Lower lobe of right lung (tissue), 2 donors: ENCODE data around the gene MAOB. TPM values are rescaled to one million over a fixed set of nuclear protein-coding genes. Genes with fewer than 3 reads are reported as not detected.

Experiments
- ATAC-seq, 2 donors: fragments of 200-7000 bp; cut with Tn5 transposase; one replicate each; pipeline ENCODE4 v1.9.1; 2020 to 2022; ENCODE audit warnings: mild to moderate bottlenecking in 2 of 2, moderate library complexity in 2 of 2
- DNase-seq: peaks from one replicate; pipeline ENCODE4 v3.0.0-alpha.2; 2020
- H3K27ac ChIP-seq: fragments of 200-600 bp; one replicate; pipeline ENCODE4 v1.8.0; 2022
- H3K27me3 ChIP-seq: fragments of 200-600 bp; one replicate; pipeline ENCODE4 v1.8.0; 2022; ENCODE audit warnings: low read depth
- H3K36me3 ChIP-seq: fragments of 200-600 bp; one replicate; pipeline ENCODE4 v1.8.0; 2022; ENCODE audit warnings: mild to moderate bottlenecking
- H3K4me1 ChIP-seq: fragments of 200-600 bp; one replicate; pipeline ENCODE4 v1.8.0; 2022
- H3K4me3 ChIP-seq: fragments of 200-600 bp; one replicate; pipeline ENCODE4 v1.8.0; 2022; ENCODE audit warnings: mild to moderate bottlenecking
- H3K9me3 ChIP-seq: fragments of 200-600 bp; one replicate; pipeline ENCODE4 v1.8.0; 2022
- intact Hi-C: fragments of 100-400 bp; cut with DNase I; formaldehyde crosslinking; loops from one replicate; pipeline ENCODE4 v1.11.0; 2022
- total RNA-seq: library from RNA; stranded (reverse); fragmentation: NEBNext Ultra II Directional; extraction: Animal tissue kit (Norgen Biotek cat#: 25700); gene quantifications from one replicate; pipeline ENCODE4 v1.2.1, GENCODE V29; 2021
- TF ChIP-seq, protein P1 (sequence below): fragments of 200-600 bp; IDR thresholded peaks from one replicate; pipeline ENCODE4 v1.8.0; 2022; ENCODE audit warnings: antibody characterized with exemption, mild to moderate bottlenecking
- donor health status: DM: no; HTN: yes; CAD: no; lungs with severe emphysema.

Gene MAOB
- total RNA-seq, 1 donor from 2014 or later = 23.4 TPM

DNA sequence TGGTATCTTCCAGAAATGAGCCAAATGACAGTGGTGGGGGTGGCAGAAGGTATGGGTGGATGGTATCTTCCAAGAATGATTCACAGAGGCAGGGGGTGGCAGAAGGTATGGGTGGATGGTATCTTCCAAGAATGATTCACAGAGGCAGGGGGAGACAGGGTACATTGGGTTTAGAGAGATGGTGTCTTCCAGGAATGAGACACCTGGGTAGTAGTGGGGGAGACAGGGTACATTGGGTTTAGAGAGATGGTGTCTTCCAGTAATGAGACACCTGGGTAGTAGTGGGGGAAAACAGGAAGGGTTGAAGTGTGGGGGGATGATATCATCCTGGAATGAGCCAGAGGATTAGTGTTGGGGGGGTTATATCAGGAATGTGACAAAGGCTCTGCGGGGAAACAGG, 164.2 kb downstream of the MAOB start:
- no peak for ATAC-seq
- Histone ChIP-seq H3K9me3 (no peaks in the 10 kb centered on the region), H3K4me3 (no peak overlapping the region), H3K36me3 (peaks cover under 1% of the 10 kb centered on the region), H3K27me3 (no peaks in the 10 kb centered on the region), H3K4me1 (no peaks in the 10 kb centered on the region), H3K27ac (no peak overlapping the region)
- TF ChIP-seq, protein P1, sequence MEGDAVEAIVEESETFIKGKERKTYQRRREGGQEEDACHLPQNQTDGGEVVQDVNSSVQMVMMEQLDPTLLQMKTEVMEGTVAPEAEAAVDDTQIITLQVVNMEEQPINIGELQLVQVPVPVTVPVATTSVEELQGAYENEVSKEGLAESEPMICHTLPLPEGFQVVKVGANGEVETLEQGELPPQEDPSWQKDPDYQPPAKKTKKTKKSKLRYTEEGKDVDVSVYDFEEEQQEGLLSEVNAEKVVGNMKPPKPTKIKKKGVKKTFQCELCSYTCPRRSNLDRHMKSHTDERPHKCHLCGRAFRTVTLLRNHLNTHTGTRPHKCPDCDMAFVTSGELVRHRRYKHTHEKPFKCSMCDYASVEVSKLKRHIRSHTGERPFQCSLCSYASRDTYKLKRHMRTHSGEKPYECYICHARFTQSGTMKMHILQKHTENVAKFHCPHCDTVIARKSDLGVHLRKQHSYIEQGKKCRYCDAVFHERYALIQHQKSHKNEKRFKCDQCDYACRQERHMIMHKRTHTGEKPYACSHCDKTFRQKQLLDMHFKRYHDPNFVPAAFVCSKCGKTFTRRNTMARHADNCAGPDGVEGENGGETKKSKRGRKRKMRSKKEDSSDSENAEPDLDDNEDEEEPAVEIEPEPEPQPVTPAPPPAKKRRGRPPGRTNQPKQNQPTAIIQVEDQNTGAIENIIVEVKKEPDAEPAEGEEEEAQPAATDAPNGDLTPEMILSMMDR = no peak
- intact Hi-C loops = no loop called here
- DNase-seq = no peak

DNA sequence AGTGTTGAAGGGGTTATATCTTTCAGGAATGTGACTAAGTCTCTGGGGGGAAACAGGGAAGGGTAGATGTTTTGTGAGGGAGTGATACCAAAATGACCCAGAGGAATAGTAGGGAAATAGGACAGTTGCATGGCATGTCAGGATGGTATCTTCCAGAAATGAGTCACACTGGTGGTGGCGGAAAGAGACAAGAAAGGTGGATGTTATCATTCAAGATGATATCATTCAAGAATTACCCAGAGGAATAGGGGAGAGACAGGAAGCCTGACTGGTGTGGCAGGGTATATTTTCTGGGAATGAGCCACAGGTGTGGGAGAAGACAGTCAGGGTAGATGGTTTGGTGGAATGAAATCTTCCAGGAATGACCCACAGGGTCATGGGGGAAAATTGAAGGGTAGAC, 165.1 kb downstream of the MAOB start:
- Histone ChIP-seq H3K4me3 (no peak overlapping the region), H3K4me1 (no peaks in the 10 kb centered on the region), H3K27ac (no peak overlapping the region), H3K27me3 (no peaks in the 10 kb centered on the region), H3K36me3 (peaks cover 10% of the 10 kb centered on the region), H3K9me3 (no peaks in the 10 kb centered on the region)
- DNase-seq = no peak
- intact Hi-C loops = no loop called here
- ATAC-seq = no peak
- TF ChIP-seq, protein P1 = no peak

DNA sequence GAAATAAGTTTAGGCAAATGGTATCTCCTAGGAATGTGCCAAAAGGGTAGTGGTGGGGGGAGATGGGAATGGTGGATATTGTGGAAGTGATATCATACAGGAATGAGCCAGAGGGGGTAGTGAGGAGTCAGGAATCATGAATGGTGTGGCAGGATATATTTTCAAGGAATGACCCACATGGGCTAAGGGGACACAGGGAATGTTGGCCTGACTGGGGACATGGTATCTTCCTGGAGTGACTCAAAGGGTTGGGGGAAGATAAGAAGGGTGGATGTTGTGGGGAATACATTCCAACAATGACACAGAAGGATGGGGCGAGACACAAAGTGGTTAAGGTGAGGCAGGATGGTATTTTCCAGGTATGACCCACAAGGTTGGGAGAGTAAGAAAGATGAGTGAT, 165.6 kb downstream of the MAOB start:
- intact Hi-C loops = no loop called here
- H3K9me3 ChIP-seq = no peaks in the 10 kb centered on the region
- peaks cover 14% of the 10 kb centered on the region for H3K36me3 ChIP-seq
- H3K27me3 ChIP-seq = no peaks in the 10 kb centered on the region
- no peak overlapping the region for H3K27ac ChIP-seq
- DNase-seq = no peak
- no peak for ATAC-seq
- no peak overlapping the region for H3K4me3 ChIP-seq
- H3K4me1 ChIP-seq = no peaks in the 10 kb centered on the region
- TF ChIP-seq, protein P1 = no peak

Other genes starting within 250 kb of the MAOB start
- 159 TPM for gene MAOA, start 226.2 kb downstream of the MAOB start, total RNA-seq
- gene NDP, start 90.9 kb upstream of the MAOB start, total RNA-seq = 0.30 TPM